AG04450 (cell line): ENCODE data around the gene LGALS3BP. TPM values are rescaled to one million over a fixed set of nuclear protein-coding genes. Genes with fewer than 3 reads are reported as not detected.
A peak's percentile ranks its signal among the peaks of the same experiment; 100 is the strongest.

Experiments
- CTCF ChIA-PET: fragments of 300-600, 350-600 bp; formaldehyde crosslinking; extraction: SDS; loops from one replicate; lab custom pipeline; 2022; ENCODE audit warnings: antibody characterized with exemption, inconsistent platforms; lab: Charles Lee
- POLR2A ChIA-PET: fragments of 350-600 bp; formaldehyde crosslinking; extraction: SDS; loops from one replicate; lab custom pipeline; 2021; ENCODE audit warnings: antibody characterized with exemption, inconsistent platforms; lab: Yijun Ruan, JAX
- DNase-seq: peaks from one replicate; pipeline ENCODE4 v3.0.0-alpha.2; 2011; ENCODE audit warnings: low read depth, low spot score
- H3K27ac ChIP-seq: one replicate; pipeline ENCODE4 v1.5.1; 2012; ENCODE audit warnings: low read depth, low read length, control low read depth
- H3K27me3 ChIP-seq: one replicate; pipeline ENCODE4 v1.6.0; 2012; ENCODE audit warnings: low read length; ENCODE audit not compliant: control insufficient read depth, insufficient read depth
- H3K4me3 ChIP-seq: 2 replicates; pipeline ENCODE4 v1.5.1; 2011; ENCODE audit warnings: mild to moderate bottlenecking, low read depth, low read length, control low read depth
- H3K9me3 ChIP-seq: 2 replicates; pipeline ENCODE4 v1.5.1; 2012; ENCODE audit warnings: low read length; ENCODE audit not compliant: control insufficient read depth, insufficient read depth
- CTCF ChIP-seq: IDR thresholded peaks from 2 replicates; pipeline ENCODE4 v1.5.1; 2011; ENCODE audit warnings: low read depth, low read length, control low read depth, inconsistent platforms
- polyA plus RNA-seq: library from polyadenylated mRNA; depleted of rRNA; stranded (reverse); fragments of >200 nt; gene quantifications from 2 replicates; pipeline ENCODE4 v1.2.3, GENCODE V29; 2011

The LGALS3BP gene
- polyA plus RNA-seq, 1 experiment, result 126 TPM

- Histone ChIP-seq H3K27ac (no peak overlapping the region), H3K4me3 (no peak overlapping the region), H3K9me3 (no peaks in the 10 kb centered on the region; the same call in 1 of the 2 replicates), H3K27me3 (no peaks in the 10 kb centered on the region)
- CTCF ChIA-PET, result interaction anchor here (0.7 to 1.6 kb wide), 3 partner anchors 16 to 111 kb away, joined by 3 to 5 read pairs (median 3); no protein-coding TSS in a partner anchor
- POLR2A ChIA-PET, result no interaction called here
- TF ChIP-seq CTCF, result no peak
- no peak for DNase-seq
These were observed 2.6 kb downstream of the LGALS3BP start for GRCh38 chr17:78976907-78977680.

- ChIA-PET CTCF (interaction anchor here (0.6 to 0.7 kb wide), 3 partner anchors 18 to 167 kb away, joined by 3 to 11 read pairs (median 3); no protein-coding TSS in a partner anchor), POLR2A (interaction anchor here (0.6 to 1.1 kb wide), 3 partner anchors 40 to 122 kb away, joined by 3 read pairs; no protein-coding TSS in a partner anchor)
- DNase-seq, result peak; percentile 55
- no peak for TF ChIP-seq CTCF
- H3K27ac ChIP-seq, result peak overlapping the region; percentile 74
- no peaks in the 10 kb centered on the region; the same call in 1 of the 2 replicates for H3K9me3 ChIP-seq
- H3K27me3 ChIP-seq, result no peaks in the 10 kb centered on the region
- no peak overlapping the region for H3K4me3 ChIP-seq
These were observed 4.8 kb downstream of the LGALS3BP start for GRCh38 chr17:78974635-78975591.

- CTCF ChIA-PET, result interaction anchor here (0.5 to 0.9 kb wide), 2 partner anchors 14 to 108 kb away, joined by 4 read pairs; no protein-coding TSS in a partner anchor
These were observed 5.8 kb downstream of the LGALS3BP start for GRCh38 chr17:78973792-78974520.

GRCh38 chr17:78973196-78973595 lies 6.5 kb downstream of the LGALS3BP start:
- no peak for DNase-seq
- H3K9me3 ChIP-seq, result no peaks in the 10 kb centered on the region; the same call in 1 of the 2 replicates
- POLR2A ChIA-PET, result interaction anchor here (0.9 kb wide), 1 partner anchor 58 kb away, joined by 4 read pairs; no protein-coding TSS in a partner anchor
- no peak for TF ChIP-seq CTCF
- CTCF ChIA-PET, result interaction anchor here (0.9 kb wide), 1 partner anchor 108 kb away, joined by 4 read pairs; no protein-coding TSS in a partner anchor
- H3K4me3 ChIP-seq, result no peak overlapping the region
- no peak overlapping the region for H3K27ac ChIP-seq
- H3K27me3 ChIP-seq, result no peaks in the 10 kb centered on the region

More at GRCh38 chr17:78973792-78974520, 5.8 kb downstream of the LGALS3BP start:
- no peak for TF ChIP-seq CTCF
- H3K27ac ChIP-seq, result peak overlapping the region; percentile 21
- no peak overlapping the region for H3K4me3 ChIP-seq
- no peaks in the 10 kb centered on the region; the same call in 1 of the 2 replicates for H3K9me3 ChIP-seq
- H3K27me3 ChIP-seq, result no peaks in the 10 kb centered on the region
- POLR2A ChIA-PET, result interaction anchor here (1.1 kb wide), 1 partner anchor 108 kb away, joined by 3 read pairs; no protein-coding TSS in a partner anchor
- DNase-seq, result no peak
